Fibroblast of mammary gland (primary cell): Measurements from ENCODE around the gene PEX16.
"Not testable (repeated sequence)": the region's sequence is repeated elsewhere in the genome, so short reads cannot be mapped to it uniquely, and the experiment has no call there.

Source experiments
- DNase-seq: peaks from one replicate; pipeline ENCODE4 v3.0.0-alpha.2; 2010; ENCODE audit warnings: low read depth
- H3K4me3 ChIP-seq: 2 replicates; pipeline ENCODE4 v1.5.1; 2011; ENCODE audit warnings: low read depth, mild to moderate bottlenecking, low read length, moderate library complexity; ENCODE audit not compliant: control insufficient read depth
- TF ChIP-seq, protein P1 (sequence below): conservative IDR thresholded peaks from 2 replicates; pipeline ENCODE4 v1.5.1; 2011; ENCODE audit warnings: low read depth, low read length, inconsistent platforms; ENCODE audit not compliant: control insufficient read depth, insufficient read depth

Gene PEX16

DNA sequence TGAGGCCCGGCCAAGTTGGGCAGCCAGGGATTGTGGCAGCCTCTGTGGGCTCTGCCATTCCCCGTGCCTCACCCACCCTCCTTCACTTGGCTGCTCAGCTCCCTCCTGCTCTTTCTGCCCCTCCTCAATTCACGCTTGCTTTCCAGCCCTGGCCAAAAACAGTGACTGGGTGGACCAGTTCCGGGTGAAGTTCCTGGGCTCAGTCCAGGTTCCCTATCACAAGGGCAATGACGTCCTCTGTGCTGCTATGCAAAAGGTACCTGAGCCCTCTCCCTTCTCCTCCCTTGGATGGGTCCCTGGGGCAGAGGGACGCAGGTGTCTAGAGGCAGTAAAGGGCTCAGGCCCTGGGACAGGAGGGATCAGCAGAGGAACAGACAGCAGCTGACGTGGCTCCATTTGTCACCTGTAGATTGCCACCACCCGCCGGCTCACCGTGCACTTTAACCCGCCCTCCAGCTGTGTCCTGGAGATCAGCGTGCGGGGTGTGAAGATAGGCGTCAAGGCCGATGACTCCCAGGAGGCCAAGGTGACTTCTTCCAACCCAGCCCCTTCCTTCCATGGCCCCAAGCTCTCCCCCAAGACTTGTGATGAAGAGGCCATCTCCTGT is 13.3 kb downstream of the PEX16 start:
- DNase-seq: no peak
- no peak overlapping the region for H3K4me3 ChIP-seq
- TF ChIP-seq, protein P1, sequence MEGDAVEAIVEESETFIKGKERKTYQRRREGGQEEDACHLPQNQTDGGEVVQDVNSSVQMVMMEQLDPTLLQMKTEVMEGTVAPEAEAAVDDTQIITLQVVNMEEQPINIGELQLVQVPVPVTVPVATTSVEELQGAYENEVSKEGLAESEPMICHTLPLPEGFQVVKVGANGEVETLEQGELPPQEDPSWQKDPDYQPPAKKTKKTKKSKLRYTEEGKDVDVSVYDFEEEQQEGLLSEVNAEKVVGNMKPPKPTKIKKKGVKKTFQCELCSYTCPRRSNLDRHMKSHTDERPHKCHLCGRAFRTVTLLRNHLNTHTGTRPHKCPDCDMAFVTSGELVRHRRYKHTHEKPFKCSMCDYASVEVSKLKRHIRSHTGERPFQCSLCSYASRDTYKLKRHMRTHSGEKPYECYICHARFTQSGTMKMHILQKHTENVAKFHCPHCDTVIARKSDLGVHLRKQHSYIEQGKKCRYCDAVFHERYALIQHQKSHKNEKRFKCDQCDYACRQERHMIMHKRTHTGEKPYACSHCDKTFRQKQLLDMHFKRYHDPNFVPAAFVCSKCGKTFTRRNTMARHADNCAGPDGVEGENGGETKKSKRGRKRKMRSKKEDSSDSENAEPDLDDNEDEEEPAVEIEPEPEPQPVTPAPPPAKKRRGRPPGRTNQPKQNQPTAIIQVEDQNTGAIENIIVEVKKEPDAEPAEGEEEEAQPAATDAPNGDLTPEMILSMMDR: no peak

DNA sequence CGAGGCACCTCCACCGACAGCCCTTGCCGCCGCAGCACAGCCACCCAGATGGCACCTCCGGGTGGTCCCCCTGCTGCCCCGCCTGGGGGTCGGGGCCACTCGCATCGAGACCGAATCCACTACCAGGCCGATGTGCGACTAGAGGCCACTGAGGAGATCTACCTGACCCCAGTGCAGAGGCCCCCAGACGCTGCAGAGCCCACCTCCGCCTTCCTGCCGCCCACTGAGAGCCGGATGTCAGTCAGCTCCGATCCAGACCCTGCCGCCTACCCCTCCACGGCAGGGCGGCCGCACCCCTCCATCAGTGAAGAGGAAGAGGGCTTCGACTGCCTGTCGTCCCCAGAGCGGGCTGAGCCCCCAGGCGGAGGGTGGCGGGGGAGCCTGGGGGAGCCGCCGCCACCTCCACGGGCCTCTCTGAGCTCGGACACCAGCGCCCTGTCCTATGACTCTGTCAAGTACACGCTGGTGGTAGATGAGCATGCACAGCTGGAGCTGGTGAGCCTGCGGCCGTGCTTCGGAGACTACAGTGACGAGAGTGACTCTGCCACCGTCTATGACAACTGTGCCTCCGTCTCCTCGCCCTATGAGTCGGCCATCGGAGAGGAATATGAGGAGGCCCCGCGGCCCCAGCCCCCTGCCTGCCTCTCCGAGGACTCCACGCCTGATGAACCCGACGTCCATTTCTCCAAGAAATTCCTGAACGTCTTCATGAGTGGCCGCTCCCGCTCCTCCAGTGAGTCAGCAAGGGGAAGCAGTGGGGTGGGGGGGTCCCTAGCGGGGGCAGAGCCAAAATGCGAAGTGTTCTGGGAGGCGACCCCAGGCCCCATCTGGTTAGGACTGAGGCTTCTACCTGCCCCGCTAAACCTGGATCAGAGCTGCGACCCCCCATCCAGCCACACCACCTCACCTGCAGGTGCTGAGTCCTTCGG is 15.0 kb downstream of the PEX16 start:
- H3K4me3 ChIP-seq: no peak overlapping the region
- DNase-seq: no peak
- TF ChIP-seq, protein P1: no peak

DNA sequence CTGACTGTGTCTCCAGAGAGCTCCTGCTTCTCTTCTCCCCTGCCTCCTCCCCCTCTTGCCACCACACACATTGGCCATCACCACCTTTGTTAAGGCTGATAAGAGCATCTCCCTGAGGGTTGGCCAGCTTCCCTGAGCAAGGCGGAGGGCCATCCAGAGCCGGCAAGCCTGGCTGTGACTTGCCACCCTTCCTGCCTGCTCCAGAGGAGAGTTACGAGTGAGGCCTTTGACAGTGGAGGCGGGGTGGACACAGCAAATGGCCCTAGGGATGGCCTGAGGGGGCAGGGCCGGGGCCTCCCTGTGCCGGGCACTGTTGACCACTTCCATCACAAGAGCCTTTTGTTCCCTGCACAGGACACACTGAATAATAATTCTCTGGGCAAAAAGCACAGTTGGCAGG is 16.1 kb downstream of the PEX16 start:
- TF ChIP-seq, protein P1: no peak
- no peak overlapping the region for H3K4me3 ChIP-seq
- no peak for DNase-seq

DNA sequence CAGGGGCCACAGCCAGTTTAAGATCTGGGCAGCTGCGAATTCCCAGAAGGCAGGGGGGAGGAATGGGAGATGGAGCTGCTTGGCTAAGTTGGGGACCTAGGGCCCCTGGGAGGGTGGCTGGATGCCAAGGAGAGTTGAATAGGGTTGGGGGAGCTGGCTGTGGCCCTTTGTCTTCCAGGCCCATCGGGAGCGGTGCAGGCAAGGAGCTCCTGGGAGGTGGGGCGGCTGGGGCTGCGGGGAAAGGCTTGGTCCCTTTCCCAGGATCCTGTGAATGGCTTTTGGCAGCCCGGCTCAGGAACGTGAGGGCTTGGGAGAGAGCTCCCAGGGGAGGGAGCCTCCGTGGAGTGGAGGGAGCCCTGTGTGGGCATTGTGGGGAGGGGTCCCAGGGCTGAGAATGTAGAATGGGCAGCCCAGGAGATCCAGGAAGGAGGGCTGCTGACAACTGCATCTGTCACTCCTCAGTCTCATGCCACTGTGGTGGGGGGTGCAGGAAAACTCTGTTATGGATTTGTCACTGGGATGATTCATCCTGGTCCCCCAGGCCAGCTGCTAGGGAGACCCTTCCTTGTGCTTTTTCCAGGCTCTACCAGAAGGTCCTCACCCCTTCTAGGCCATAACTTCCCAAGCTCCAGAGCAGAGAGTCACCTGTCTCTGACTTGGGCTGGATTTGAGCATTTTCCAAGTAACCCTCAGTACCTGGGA is 16.6 kb downstream of the PEX16 start:
- H3K4me3 ChIP-seq: peak overlapping the region; percentile 46
- no peak for DNase-seq
- TF ChIP-seq, protein P1: no peak

DNA sequence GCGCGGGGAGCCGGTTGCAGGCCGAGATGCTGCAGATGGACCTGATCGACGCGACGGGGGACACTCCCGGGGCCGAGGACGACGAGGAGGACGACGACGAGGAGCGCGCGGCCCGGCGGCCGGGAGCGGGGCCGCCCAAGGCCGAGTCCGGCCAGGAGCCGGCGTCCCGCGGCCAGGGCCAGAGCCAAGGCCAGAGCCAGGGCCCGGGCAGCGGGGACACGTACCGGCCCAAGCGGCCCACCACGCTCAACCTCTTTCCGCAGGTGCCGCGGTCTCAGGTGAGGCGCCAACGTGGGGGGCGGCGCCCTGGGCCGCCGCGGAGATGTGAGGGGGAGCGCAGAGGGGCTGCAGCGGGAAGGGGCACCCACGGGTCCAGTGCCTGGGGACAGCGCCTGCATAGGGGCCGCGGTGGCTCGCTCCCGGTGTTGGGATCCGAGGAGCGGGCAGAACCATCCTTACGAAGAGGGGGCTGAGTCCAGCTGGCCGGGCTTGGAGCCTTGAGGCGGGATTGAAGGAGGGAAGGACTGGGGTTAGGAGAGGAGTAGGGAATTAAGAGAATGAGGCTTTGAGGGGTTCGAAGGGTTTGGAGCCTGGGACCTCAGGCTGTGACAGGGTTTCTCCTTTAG is 17.4 kb downstream of the PEX16 start:
- H3K4me3 ChIP-seq: peak overlapping the region; percentile 46
- not testable (repeated sequence) for DNase-seq

DNA sequence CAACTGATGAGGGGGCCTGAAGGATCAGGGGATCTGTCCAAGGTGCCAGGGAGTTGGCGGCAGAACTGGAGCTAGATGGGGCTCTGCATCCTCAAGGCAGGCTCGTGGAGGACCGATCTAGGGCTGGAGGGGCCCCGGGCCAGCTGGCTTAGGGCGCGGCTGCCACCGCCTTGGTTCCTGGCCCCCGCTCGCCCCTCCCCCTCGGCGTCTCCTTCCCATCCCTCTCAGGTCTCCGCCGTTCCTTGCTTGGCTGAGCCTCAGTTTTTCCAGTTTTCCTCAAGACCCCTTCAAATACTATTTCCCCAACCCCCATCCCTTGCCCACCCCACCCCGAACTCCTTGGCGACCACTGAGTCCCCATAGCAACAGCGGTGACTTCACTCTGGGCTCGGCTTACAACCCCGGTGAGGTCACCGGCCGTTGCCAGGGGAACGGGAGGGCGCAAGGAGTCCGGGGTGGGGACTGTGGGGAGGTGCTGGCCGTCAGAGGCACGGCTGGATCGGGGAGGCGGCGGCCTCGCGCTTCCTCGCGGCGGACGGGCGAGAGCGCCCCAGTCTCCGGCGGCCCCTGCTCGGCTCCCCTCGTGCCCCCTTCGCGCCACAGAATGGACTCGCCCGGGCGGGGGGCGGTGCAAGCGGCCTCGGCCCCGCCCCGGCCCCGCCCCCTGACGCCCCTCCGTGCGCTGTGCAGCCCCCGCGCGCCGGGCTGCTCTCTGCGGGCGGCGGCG is 18.1 kb downstream of the PEX16 start:
- peak; percentile 84 for DNase-seq
- TF ChIP-seq, protein P1: no peak
- H3K4me3 ChIP-seq: peak overlapping the region; percentile 41
